Natural killer cell (primary cell): ENCODE data around the gene TAPT1. TPM values are rescaled to one million over a fixed set of nuclear protein-coding genes. Genes with fewer than 3 reads are reported as not detected.
A peak's percentile ranks its signal among the peaks of the same experiment; 100 is the strongest.

Experiments
- ATAC-seq, 3 donors: fragments of 150-1000 bp in 2 of 3; fragments of 200-7000 bp in 1 of 3; cut with Tn5 transposase; 1 replicate in 1 of 3; 2 replicates in 2 of 3; pipeline ENCODE4 v1.10.0; 2021; ENCODE audit warnings: mild to moderate bottlenecking in 2 of 3, moderate library complexity in 2 of 3
- DNase-seq, 2 donors: peaks; one replicate each; pipeline versions ENCODE4 v3.0.0 to v3.0.0-alpha.2; 2013 to 2021; ENCODE audit warnings: mixed read lengths in 1 of 2
- H3K27ac ChIP-seq: one replicate; pipeline ENCODE4 v1.5.1; 2013; ENCODE audit warnings: mild to moderate bottlenecking, low read length
- H3K27me3 ChIP-seq: one replicate; pipeline ENCODE4 v1.6.1; 2013; ENCODE audit warnings: low read length; ENCODE audit not compliant: control insufficient read depth, insufficient read depth
- H3K36me3 ChIP-seq: one replicate; pipeline ENCODE4 v1.6.1; 2013; ENCODE audit warnings: low read length; ENCODE audit not compliant: control insufficient read depth, insufficient read depth
- H3K4me1 ChIP-seq: one replicate; pipeline ENCODE4 v1.6.1; 2013; ENCODE audit warnings: low read length; ENCODE audit not compliant: control insufficient read depth, insufficient read depth
- H3K4me3 ChIP-seq: one replicate; pipeline ENCODE4 v1.5.1; 2013; ENCODE audit warnings: low read length
- H3K9me3 ChIP-seq: one replicate; pipeline ENCODE4 v1.6.1; 2013; ENCODE audit warnings: low read length; ENCODE audit not compliant: control insufficient read depth, insufficient read depth
- H3K27ac Mint-ChIP-seq, 2 donors: one replicate each; pipeline ENCODE4 v1.8.0; 2022; ENCODE audit warnings: mild to moderate bottlenecking in 2 of 2, mixed read lengths in 2 of 2, moderate library complexity in 1 of 2
- H3K27me3 Mint-ChIP-seq, 2 donors: one replicate each; pipeline ENCODE4 v1.8.0; 2022; ENCODE audit warnings: low read depth in 2 of 2, mixed read lengths in 2 of 2
- H3K36me3 Mint-ChIP-seq: one replicate; pipeline ENCODE4 v1.8.0; 2022; ENCODE audit warnings: mixed read lengths
- H3K4me1 Mint-ChIP-seq, 2 donors: one replicate each; pipeline ENCODE4 v1.8.0; 2022; ENCODE audit warnings: mixed read lengths in 2 of 2
- H3K4me3 Mint-ChIP-seq: one replicate; pipeline ENCODE4 v1.8.0; 2022; ENCODE audit warnings: mild to moderate bottlenecking, moderate library complexity, mixed read lengths
- H3K9me3 Mint-ChIP-seq, 2 donors: one replicate each; pipeline ENCODE4 v1.8.0; 2022; ENCODE audit warnings: mixed read lengths in 2 of 2
- WGBS: methylation state at CpG from one replicate; pipeline ENCODE4 v1.1.7; 2013; ENCODE audit warnings: missing lambda C conversion rate; ENCODE audit not compliant: insufficient coverage; 5-methylcytosine and 5-hydroxymethylcytosine counted together
- intact Hi-C: fragments of 100-400 bp; cut with micrococcal nuclease; formaldehyde crosslinking; loops from one replicate; pipeline ENCODE4 v1.14.2; 2022
- total RNA-seq, 4 donors: library from RNA; stranded (reverse); fragments of 120-200 nt in 1 of 4; gene quantifications; one replicate each; pipeline versions ENCODE4 v1.2.3 to v1.2.4, GENCODE V29; 2013 to 2022
- TF ChIP-seq, protein P1 (sequence below): fragments of 200-600 bp; IDR thresholded peaks from one replicate; pipeline ENCODE4 v1.8.0; 2022; ENCODE audit warnings: antibody characterized with exemption

Gene TAPT1
- total RNA-seq, 3 donors from 2014 or later (not counting 1 experiment from before 2014, with no cell fraction given) = 52.5 to 67.5 (median 52.7) TPM

DNA sequence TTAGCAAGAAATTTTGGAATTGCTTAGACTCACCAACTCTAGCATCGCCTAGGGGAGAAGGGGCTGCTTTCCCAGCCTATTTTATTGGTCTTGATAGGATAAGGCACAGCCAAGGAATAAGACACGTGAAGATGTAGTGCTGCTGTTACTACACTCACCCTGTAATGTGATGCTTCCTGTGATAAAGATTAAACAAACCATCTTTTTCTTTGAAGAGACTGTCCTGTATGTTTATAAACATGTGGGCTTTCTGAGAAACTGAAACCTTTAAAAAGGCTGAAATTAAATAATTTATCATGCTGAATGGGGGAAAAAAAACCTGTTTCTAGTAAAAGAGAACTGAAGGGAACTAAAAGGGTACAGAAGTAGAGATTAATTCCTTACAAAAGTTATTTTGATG is 13.2 kb downstream of the TAPT1 start:
- no peaks in the 10 kb centered on the region for H3K27me3 Mint-ChIP-seq
- intact Hi-C loops = no loop called here
- peaks cover 6% of the 10 kb centered on the region for H3K36me3 ChIP-seq
- H3K27ac ChIP-seq = no peak overlapping the region
- peak in 2 of 3 donors; percentile 48 to 72 for ATAC-seq
- no peaks in the 10 kb centered on the region for H3K36me3 Mint-ChIP-seq
- H3K4me3 ChIP-seq = no peak overlapping the region
- H3K4me3 Mint-ChIP-seq = peak overlapping the region; percentile 9
- DNase-seq = no peak
- no peaks in the 10 kb centered on the region for H3K9me3 ChIP-seq
- H3K27ac Mint-ChIP-seq = peak overlapping the region; percentile 2 to 11
- H3K4me1 Mint-ChIP-seq = peaks cover 42 to 57% of the 10 kb centered on the region in 2 donors
- WGBS = no CpG with 5 or more reads among the region's 2 CpGs
- H3K4me1 ChIP-seq = peaks cover 10% of the 10 kb centered on the region
- H3K9me3 Mint-ChIP-seq = no peaks in the 10 kb centered on the region
- TF ChIP-seq, protein P1, sequence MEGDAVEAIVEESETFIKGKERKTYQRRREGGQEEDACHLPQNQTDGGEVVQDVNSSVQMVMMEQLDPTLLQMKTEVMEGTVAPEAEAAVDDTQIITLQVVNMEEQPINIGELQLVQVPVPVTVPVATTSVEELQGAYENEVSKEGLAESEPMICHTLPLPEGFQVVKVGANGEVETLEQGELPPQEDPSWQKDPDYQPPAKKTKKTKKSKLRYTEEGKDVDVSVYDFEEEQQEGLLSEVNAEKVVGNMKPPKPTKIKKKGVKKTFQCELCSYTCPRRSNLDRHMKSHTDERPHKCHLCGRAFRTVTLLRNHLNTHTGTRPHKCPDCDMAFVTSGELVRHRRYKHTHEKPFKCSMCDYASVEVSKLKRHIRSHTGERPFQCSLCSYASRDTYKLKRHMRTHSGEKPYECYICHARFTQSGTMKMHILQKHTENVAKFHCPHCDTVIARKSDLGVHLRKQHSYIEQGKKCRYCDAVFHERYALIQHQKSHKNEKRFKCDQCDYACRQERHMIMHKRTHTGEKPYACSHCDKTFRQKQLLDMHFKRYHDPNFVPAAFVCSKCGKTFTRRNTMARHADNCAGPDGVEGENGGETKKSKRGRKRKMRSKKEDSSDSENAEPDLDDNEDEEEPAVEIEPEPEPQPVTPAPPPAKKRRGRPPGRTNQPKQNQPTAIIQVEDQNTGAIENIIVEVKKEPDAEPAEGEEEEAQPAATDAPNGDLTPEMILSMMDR = no peak
- no peaks in the 10 kb centered on the region for H3K27me3 ChIP-seq

DNA sequence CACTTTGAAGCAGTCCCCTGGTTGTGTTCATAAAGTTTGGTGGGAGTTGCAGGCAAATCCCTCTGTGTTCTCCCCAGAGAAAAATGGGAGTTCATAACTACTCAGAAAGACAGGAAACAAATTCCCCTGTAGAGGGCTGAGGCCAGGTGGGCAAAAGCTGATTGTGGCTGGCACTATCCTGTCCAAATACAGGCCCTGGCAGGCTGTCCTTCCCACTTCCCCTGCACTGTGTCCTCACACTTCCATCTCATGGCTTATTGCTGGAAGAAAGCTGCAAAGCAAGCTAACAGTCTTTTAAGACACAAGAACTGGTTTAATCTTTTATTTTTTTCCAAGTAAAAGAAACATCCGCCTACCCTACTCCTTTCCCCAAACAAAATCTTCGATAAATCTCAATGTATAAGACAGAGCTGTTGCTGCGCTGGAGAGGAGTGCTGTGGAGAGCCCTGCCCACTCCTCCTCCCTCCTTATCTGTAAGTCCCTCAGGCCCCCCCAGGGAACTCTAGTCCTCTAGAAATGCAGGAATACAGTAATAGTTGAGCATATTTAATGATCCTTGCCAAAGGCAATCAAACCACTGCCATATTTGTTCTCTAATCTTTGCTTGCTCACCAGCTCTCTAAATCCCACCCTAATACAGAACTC is 14.0 kb downstream of the TAPT1 start:
- TF ChIP-seq, protein P1 = no peak
- 68% methylated on average over 3 of the region's 3 CpGs for WGBS
- H3K27me3 Mint-ChIP-seq = no peaks in the 10 kb centered on the region
- no peak for ATAC-seq
- H3K9me3 Mint-ChIP-seq = no peaks in the 10 kb centered on the region
- Histone ChIP-seq H3K27me3 (no peaks in the 10 kb centered on the region), H3K27ac (no peak overlapping the region), H3K36me3 (peaks cover 6% of the 10 kb centered on the region), H3K9me3 (no peaks in the 10 kb centered on the region), H3K4me3 (no peak overlapping the region), H3K4me1 (peaks cover 7% of the 10 kb centered on the region)
- no peak overlapping the region for H3K4me3 Mint-ChIP-seq
- H3K36me3 Mint-ChIP-seq = no peaks in the 10 kb centered on the region
- H3K27ac Mint-ChIP-seq = peak overlapping the region in 1 of 2 donors; percentile 2
- intact Hi-C loops = no loop called here
- DNase-seq = no peak
- H3K4me1 Mint-ChIP-seq = peaks cover 41 to 56% of the 10 kb centered on the region in 2 donors

DNA sequence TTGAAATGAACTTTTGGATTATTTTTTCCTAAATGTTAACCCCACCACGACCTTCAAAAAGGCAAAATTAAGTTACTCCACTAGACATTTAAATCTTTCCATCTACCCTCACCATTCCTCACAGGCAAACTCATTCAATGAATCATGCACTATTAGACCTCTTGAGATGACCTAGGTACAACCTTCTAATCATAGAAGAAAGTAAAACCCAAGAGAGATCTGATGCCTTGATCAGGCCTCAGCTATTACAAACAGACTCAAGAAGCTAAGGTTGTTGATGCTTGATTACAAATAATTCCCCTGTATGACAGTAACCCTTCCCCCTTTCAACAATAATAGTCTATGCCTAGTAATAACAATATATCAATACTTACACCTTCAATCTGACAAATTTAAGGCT is 18.9 kb downstream of the TAPT1 start:
- TF ChIP-seq, protein P1 = no peak
- Histone ChIP-seq H3K9me3 (no peaks in the 10 kb centered on the region), H3K36me3 (peaks cover 12% of the 10 kb centered on the region), H3K27ac (no peak overlapping the region), H3K4me1 (peaks cover 15% of the 10 kb centered on the region), H3K27me3 (no peaks in the 10 kb centered on the region), H3K4me3 (no peak overlapping the region)
- Mint-ChIP-seq H3K36me3 (no peaks in the 10 kb centered on the region), H3K27me3 (no peaks in the 10 kb centered on the region), H3K4me3 (no peak overlapping the region), H3K9me3 (no peaks in the 10 kb centered on the region), H3K27ac (no peak overlapping the region), H3K4me1 (peaks cover 34 to 50% of the 10 kb centered on the region in 2 donors)
- ATAC-seq (no peak), DNase-seq (no peak)
- WGBS = 90% methylated on average over 1 of the region's 1 CpG
- intact Hi-C loops = loop anchor here (10.0 kb wide), 1 partner anchor 183 kb away; no protein-coding TSS in a partner anchor
